GM08714 (cell line): ENCODE results near the gene SHTN1.

ENCODE experiments used
- H3K4me3 ChIP-seq: fragments of 200-500 bp; sonication (Bioruptor generic); 2 replicates; pipeline ENCODE4 v1.5.1; 2014; ENCODE audit warnings: mild to moderate bottlenecking, low read length, inconsistent platforms
- ZNF274 ChIP-seq: IDR thresholded peaks from 2 replicates; pipeline ENCODE4 v1.6.1; 2012; ENCODE audit warnings: mild to moderate bottlenecking, low read depth, low read length

The SHTN1 gene

DNA sequence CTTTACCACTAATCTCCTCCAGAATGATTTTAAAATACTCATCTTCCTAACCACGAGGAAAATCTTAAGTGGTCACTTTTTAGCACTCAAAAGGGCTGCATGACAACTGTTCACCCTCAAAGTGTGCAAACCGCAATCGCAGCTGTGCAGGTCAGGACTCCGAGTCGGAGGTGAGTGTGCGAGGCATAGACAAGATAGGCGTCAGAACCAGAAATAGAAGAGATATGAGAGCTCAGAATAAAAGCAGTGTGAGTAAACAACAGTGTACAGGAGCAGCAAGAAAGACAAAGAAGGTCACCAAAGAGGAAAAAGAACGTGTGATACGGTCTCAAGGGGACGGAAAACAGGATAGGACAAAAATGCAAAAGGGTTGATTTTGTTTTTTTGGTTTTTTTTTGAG lies 173.2 kb downstream of the SHTN1 start:
- TF ChIP-seq ZNF274: no peak
- H3K4me3 ChIP-seq: no peak overlapping the region
